Lung (tissue), 12 donors: Measurements from ENCODE around the gene TMEM123. TPM values are rescaled to one million over a fixed set of nuclear protein-coding genes. Genes with fewer than 3 reads are reported as not detected.
A peak's percentile ranks its signal among the peaks of the same experiment; 100 is the strongest.

Experiments
- ATAC-seq: fragments of 200-7000 bp; cut with Tn5 transposase; one replicate; pipeline ENCODE4 v1.9.1; 2020; ENCODE audit warnings: moderate number of reproducible peaks; ENCODE audit not compliant: insufficient read depth, low FRiP score
- DNase-seq, 3 donors: peaks; one replicate each; pipeline ENCODE4 v3.0.0-alpha.2; 2013 to 2017
- H3K27ac ChIP-seq, 2 donors: one replicate each; pipeline ENCODE4 v1.5.1; 2013; ENCODE audit warnings: mild to moderate bottlenecking in 2 of 2, moderate library complexity in 2 of 2, control low read depth in 1 of 2, inconsistent platforms in 1 of 2, low read depth in 1 of 2, low read length in 1 of 2
- H3K27me3 ChIP-seq, 3 donors: one replicate each; pipeline ENCODE4 v1.5.1; 2013; ENCODE audit warnings: low read length in 2 of 3; ENCODE audit not compliant: control insufficient read depth in 3 of 3, insufficient read depth in 3 of 3
- H3K36me3 ChIP-seq, 4 donors: one replicate each; pipeline ENCODE4 v1.5.1; 2013; ENCODE audit warnings: low read length in 4 of 4, mild to moderate bottlenecking in 1 of 4, moderate library complexity in 1 of 4; ENCODE audit not compliant: control insufficient read depth in 4 of 4, insufficient read depth in 4 of 4
- H3K4me1 ChIP-seq, 5 donors: one replicate each; pipeline ENCODE4 v1.5.1; 2013; ENCODE audit warnings: low read length in 5 of 5, mild to moderate bottlenecking in 2 of 5, moderate library complexity in 1 of 5; ENCODE audit not compliant: control insufficient read depth in 5 of 5, insufficient read depth in 5 of 5
- H3K4me3 ChIP-seq: one replicate; pipeline ENCODE4 v1.5.1; 2013; ENCODE audit warnings: mild to moderate bottlenecking, control low read depth, moderate library complexity
- H3K9ac ChIP-seq, 2 donors: one replicate each; pipeline ENCODE4 v1.5.1; 2013; ENCODE audit warnings: low read length in 2 of 2, control low read depth in 1 of 2; ENCODE audit not compliant: insufficient read depth in 1 of 2
- H3K9me3 ChIP-seq, 4 donors: one replicate each; pipeline ENCODE4 v1.5.1; 2013; ENCODE audit warnings: low read length in 3 of 4, mild to moderate bottlenecking in 1 of 4, moderate library complexity in 1 of 4; ENCODE audit not compliant: control insufficient read depth in 4 of 4, insufficient read depth in 3 of 4
- WGBS, 2 donors: extraction: QIAGEN DNeasy Blood & Tissue Kit; methylation state at CpG; one replicate each; pipeline ENCODE4 v1.1.7; 2013; 5-methylcytosine and 5-hydroxymethylcytosine counted together
- polyA plus RNA-seq, 2 donors: library from polyadenylated mRNA; stranded (reverse); fragments of 200-250 nt; gene quantifications; one replicate each; pipeline ENCODE4 v1.2.1, GENCODE V29; 2013
- total RNA-seq, 2 donors: library from RNA; depleted of rRNA in 1 of 2; stranded (reverse); fragments of >200 nt in 1 of 2; gene quantifications; one replicate each; pipeline ENCODE4 v1.2.1, GENCODE V29; 2014 to 2021
- TF ChIP-seq, protein P1 (sequence below): IDR thresholded peaks from 2 replicates; pipeline ENCODE4 v1.5.1; 2012; ENCODE audit warnings: mild to moderate bottlenecking; ENCODE audit errors: control extremely low read depth, extremely low read depth
- donor health status: control.
- donor health status: control.
- donor health status: Bipolar disorder and iron deficiency.
- donor health status: healthy.
- donor health status: DM: yes; HTN: yes; CAD: no.

The TMEM123 gene
- total and polyA plus RNA-seq, 4 donors = 53.6 to 245 (median 100) TPM

DNA sequence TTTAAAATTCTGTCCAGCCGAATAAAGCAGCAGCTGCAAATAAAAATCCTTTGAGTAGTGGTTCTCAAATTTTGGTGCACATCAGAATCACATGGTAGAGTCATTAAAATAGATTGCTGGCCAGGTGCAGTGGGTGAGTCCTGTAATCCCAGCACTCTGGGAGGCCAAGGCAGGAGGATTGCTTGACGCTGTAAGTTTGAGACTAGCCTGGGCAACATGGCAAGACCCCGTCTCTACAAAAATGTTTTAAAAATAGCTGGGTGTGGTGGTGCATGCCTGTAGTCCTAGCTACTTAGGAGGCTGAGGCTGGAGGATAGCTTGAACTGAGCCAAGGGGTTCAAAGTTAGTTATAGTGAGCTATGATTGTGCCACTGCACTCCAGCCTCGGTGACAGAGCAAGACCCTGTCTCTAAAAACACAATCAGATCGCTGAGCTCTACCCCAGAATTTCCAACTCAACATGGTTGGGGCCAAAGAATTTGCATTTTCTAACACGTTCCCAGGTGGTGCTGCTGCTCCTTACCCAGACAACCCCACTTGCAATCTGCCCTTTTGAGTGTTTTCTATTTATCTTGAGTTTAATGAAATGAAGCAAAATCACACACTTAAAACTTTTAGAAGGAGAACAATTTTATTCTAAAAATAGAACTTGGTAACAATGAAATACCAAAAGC is 56.7 kb downstream of the TMEM123 start:
- Histone ChIP-seq H3K4me3 (no peak overlapping the region), H3K27me3 (no peaks in the 10 kb centered on the region), H3K9ac (no peak overlapping the region), H3K36me3 (peaks cover 4 to 37% (median 26%) of the 10 kb centered on the region in 4 donors), H3K4me1 (peaks cover 0 to 2% (median 0%) of the 10 kb centered on the region in 5 donors), H3K27ac (no peak overlapping the region), H3K9me3 (no peaks in the 10 kb centered on the region)
- no peak for DNase-seq
- ATAC-seq = no peak
- TF ChIP-seq, protein P1, sequence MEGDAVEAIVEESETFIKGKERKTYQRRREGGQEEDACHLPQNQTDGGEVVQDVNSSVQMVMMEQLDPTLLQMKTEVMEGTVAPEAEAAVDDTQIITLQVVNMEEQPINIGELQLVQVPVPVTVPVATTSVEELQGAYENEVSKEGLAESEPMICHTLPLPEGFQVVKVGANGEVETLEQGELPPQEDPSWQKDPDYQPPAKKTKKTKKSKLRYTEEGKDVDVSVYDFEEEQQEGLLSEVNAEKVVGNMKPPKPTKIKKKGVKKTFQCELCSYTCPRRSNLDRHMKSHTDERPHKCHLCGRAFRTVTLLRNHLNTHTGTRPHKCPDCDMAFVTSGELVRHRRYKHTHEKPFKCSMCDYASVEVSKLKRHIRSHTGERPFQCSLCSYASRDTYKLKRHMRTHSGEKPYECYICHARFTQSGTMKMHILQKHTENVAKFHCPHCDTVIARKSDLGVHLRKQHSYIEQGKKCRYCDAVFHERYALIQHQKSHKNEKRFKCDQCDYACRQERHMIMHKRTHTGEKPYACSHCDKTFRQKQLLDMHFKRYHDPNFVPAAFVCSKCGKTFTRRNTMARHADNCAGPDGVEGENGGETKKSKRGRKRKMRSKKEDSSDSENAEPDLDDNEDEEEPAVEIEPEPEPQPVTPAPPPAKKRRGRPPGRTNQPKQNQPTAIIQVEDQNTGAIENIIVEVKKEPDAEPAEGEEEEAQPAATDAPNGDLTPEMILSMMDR = no peak
- WGBS, 2 donors = 84 to 91% methylated on average over 6 of the region's 6 CpGs

DNA sequence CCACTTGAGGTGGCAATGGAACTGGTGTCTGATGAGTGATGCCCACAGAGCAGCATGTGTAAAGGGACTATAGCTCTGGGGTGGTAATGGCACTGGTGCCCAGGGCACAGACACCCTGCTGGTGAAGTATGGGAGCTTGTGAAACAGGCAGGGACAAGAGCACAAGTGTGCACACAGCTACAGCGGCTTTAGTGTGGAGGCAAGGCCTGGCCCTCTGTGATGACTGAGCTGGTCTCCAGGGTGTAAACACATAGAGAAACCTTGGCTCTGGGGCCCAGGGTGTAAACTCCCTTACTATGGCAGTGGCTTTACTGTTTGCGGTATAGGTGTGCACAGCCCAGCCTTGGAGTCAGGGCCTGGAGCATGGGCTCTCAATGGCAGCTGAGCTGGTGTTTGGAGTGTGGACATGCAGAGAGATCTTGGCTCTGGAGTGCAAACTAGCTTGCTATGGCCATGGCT is 59.3 kb downstream of the TMEM123 start:
- H3K4me3 ChIP-seq = no peak overlapping the region
- TF ChIP-seq, protein P1 = no peak
- WGBS, 2 donors = 95 to 97% methylated on average over 2 of the region's 2 CpGs
- no peak overlapping the region for H3K27ac ChIP-seq
- DNase-seq (no peak), ATAC-seq (no peak)
- H3K9ac ChIP-seq = no peak overlapping the region
- no peaks in the 10 kb centered on the region for H3K27me3 ChIP-seq
- peaks cover 6 to 36% (median 32%) of the 10 kb centered on the region in 4 donors for H3K36me3 ChIP-seq
- peaks cover 0 to 2% (median 0%) of the 10 kb centered on the region in 5 donors for H3K4me1 ChIP-seq
- H3K9me3 ChIP-seq = no peaks in the 10 kb centered on the region

DNA sequence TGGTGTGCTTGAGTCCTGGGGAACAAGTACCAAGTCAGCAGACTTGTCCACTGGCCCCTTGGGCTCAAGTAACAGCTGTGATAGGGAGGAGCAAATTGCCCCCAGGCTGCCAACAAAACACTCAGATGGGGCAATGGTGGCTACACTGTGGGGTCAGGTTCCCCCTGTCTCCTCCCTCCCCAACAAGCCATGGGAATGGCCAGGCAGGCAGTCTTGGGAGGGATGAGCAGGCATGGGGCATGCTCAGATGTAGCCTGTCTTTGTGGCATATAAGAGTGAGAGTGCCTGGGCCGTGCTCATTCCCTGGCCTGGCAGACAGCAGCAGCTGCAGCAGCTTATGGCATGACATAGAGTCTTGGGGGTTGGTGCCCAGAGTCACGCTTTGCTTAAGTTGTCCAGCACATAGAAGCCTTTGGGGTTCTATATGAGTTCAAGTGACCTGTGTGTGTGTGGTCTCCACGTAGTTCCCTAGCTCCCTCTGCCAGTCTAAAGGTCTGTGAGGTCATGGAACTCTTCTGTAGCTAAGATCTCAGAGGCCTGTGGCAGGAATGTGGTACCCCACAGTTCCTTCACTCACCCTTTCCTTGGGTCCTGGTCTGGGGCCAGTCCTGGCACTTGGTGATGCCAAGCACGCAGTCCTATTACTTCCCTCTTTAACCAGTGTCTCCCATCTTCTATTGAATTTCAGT is 60.9 kb downstream of the TMEM123 start:
- Histone ChIP-seq H3K9ac (no peak overlapping the region), H3K27ac (peak overlapping the region in 1 of 2 donors; percentile 27), H3K27me3 (no peaks in the 10 kb centered on the region), H3K4me1 (peaks cover 0 to 2% (median 0%) of the 10 kb centered on the region in 5 donors), H3K4me3 (no peak overlapping the region), H3K9me3 (no peaks in the 10 kb centered on the region), H3K36me3 (peaks cover 12 to 39% (median 33%) of the 10 kb centered on the region in 4 donors)
- no peak for DNase-seq
- ATAC-seq = no peak
- TF ChIP-seq, protein P1 = no peak
- WGBS, 2 donors = 92 to 95% methylated on average over 4 of the region's 4 CpGs
